ENCODE measurements around the gene KIF22.
A peak's percentile ranks its signal among the peaks of the same experiment; 100 is the strongest.

Gene KIF22

DNA sequence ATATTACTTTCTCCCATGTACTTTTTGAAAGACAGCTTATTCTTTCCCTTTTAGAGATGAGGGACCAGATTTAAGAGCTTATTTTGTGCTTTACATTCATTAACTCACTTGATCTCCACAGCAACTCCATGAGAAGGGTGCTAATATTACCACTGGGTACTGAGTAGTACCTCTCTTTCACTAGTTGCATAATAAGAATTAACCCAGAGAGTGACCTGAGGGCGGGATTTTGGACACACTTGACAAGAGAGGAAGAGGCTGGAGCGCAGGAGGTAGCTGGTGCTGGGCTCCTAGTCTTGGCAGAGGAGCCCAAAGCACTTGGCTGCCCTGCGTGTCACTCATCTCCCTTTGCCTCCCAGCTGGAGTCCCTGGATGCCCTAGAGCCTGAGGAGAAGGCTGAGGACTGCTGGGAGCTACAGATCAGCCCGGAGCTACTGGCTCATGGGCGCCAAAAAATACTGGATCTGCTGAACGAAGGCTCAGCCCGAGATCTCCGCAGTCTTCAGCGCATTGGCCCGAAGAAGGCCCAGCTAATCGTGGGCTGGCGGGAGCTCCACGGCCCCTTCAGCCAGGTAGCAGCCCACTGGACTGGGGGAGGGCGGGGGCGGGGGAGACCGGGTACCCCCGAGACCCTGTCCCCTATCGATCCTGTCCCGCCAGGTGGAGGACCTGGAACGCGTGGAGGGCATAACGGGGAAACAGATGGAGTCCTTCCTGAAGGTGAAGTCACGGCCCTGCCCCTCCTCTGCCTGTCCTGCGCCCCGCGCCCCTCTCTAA is 14.1 kb downstream of the KIF22 start:
- TF ChIP-seq, protein P1, sequence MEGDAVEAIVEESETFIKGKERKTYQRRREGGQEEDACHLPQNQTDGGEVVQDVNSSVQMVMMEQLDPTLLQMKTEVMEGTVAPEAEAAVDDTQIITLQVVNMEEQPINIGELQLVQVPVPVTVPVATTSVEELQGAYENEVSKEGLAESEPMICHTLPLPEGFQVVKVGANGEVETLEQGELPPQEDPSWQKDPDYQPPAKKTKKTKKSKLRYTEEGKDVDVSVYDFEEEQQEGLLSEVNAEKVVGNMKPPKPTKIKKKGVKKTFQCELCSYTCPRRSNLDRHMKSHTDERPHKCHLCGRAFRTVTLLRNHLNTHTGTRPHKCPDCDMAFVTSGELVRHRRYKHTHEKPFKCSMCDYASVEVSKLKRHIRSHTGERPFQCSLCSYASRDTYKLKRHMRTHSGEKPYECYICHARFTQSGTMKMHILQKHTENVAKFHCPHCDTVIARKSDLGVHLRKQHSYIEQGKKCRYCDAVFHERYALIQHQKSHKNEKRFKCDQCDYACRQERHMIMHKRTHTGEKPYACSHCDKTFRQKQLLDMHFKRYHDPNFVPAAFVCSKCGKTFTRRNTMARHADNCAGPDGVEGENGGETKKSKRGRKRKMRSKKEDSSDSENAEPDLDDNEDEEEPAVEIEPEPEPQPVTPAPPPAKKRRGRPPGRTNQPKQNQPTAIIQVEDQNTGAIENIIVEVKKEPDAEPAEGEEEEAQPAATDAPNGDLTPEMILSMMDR (IDR thresholded peaks at IDR 0.05; ENCODE audit: control extremely low read depth, extremely low read depth, low read depth, missing control alignments): no peak
- ChIA-PET POLR2A (interaction anchor here (0.7 kb wide), 1 partner anchor 117 kb away, joined by 3 read pairs; no protein-coding TSS in a partner anchor), CTCF (interaction anchor here (1.0 to 4.3 kb wide), 4 partner anchors 12 to 44 kb away, joined by 3 to 41 read pairs (median 8); partner anchors contain the start of genes KIF22 and PAGR1)
- no peak for DNase-seq (ENCODE audit: extremely low spot score)

DNA sequence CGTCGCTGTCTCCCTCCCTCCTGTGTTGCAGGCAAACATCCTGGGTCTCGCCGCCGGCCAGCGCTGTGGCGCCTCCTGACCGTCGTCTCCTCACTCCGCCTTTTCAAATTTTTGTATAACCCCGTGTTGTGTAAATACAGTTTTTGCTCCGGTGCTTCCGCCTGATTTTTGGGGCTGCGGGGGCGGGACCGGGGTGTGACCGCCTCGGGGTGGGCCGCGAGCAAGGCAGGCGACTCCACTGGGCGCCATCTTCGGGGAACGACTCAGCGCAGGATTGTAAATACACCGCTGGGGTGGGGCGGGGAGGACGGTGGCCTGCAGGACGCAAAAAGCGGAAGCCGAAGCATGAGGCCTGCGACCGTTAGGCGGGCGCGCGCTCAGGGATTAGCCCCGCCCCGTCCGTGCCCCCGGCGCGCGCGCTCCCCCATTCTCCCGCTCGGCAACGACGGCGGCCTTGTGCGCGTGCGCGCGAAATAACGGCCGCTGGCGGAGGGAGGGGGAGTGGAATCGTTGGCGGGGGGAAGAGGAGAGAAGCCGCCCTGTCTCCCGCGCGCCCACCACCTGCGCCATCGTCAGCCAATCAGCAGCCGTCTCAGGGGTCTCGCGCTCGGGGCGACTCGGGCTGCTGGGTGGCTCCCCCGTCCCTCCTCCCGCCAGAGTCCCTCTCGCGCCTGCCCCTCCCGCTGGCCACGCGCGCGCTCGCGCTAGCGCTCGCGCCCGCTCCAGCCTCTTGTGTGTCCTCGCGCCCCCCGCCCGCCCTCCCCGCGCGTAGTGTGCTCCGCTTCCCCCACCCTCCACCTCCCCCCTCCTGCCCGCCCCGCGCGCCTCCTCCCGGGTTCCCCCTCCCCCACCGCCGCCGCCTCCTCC is 14.9 kb downstream of the KIF22 start:
- DNase-seq (ENCODE audit: extremely low spot score): peak; percentile 94
- TF ChIP-seq, protein P1 (IDR thresholded peaks at IDR 0.05; ENCODE audit: control extremely low read depth, extremely low read depth, low read depth, missing control alignments): no peak
- ChIA-PET POLR2A (no interaction called here), CTCF (interaction anchor here (1.1 to 4.3 kb wide), 4 partner anchors 11 to 20 kb away, joined by 3 to 41 read pairs (median 26); partner anchors contain the start of genes KIF22 and PAGR1)

DNA sequence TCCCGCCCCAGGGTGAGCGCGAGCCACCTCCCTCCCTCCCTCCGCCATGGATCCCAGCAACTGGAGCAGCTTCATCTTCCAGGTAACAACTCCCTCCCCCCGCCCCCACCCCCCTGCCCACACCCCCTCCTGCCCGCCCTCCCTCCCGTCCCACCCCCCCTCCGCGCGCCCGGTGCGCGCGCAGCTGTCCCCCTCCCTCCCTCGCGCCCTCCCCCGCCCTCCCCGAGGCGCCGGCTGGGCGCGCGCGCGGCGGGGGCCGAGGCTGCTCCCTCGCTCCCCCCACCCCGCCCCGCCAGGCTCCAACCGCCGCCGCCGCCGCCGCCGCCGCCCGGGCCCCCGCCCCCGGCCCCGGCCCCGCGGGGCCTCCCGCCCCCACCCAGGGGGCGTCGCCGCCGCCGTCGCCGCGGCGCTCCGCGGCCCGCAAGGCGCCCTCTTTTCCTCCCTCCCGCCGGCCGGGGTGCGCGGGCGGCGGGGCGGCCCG is 15.6 kb downstream of the KIF22 start, which contains the start of gene MAZ:
TSS of gene MAZ (plus strand) at position 431 of the 481 bp plus-strand sequence. CDS start 173 bp downstream, outside the sequence.
- POLR2A ChIA-PET: no interaction called here
- DNase-seq (ENCODE audit: extremely low spot score): peak; percentile 83

DNA sequence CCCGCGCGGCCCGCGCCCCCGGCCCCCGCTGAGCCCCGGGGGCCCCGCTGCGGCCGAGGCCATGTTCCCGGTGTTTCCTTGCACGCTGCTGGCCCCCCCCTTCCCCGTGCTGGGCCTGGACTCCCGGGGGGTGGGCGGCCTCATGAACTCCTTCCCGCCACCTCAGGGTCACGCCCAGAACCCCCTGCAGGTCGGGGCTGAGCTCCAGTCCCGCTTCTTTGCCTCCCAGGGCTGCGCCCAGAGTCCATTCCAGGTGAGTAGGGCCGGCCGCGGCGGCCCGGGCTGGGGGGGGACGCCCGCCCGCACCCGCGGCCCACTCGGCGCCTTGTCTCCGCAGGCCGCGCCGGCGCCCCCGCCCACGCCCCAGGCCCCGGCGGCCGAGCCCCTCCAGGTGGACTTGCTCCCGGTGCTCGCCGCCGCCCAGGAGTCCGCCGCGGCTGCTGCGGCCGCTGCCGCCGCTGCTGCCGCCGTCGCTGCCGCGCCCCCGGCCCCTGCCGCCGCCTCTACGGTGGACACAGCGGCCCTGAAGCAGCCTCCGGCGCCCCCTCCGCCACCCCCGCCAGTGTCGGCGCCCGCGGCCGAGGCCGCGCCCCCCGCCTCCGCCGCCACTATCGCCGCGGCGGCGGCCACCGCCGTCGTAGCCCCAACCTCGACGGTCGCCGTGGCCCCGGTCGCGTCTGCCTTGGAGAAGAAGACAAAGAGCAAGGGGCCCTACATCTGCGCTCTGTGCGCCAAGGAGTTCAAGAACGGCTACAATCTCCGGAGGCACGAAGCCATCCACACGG is 16.3 kb downstream of the KIF22 start:
- CTCF ChIA-PET: interaction anchor here (0.9 to 3.6 kb wide), 11 partner anchors 8 to 178 kb away, joined by 3 to 39 read pairs (median 5); partner anchors contain the start of genes KIF22, MVP and PAGR1
- peak; percentile 36 for DNase-seq (ENCODE audit: extremely low spot score)
- TF ChIP-seq, protein P1 (IDR thresholded peaks at IDR 0.05; ENCODE audit: control extremely low read depth, extremely low read depth, low read depth, missing control alignments): no peak
- POLR2A ChIA-PET: interaction anchor here (1.4 to 1.8 kb wide), 2 partner anchors 9 to 16 kb away, joined by 4 to 8 read pairs; partner anchors contain the start of genes KIF22 and PAGR1

More for the DNA sequence above, 15.6 kb downstream of the KIF22 start, which contains the start of gene MAZ:
- CTCF ChIA-PET: interaction anchor here (3.6 kb wide), 1 partner anchor 11 kb away, joined by 39 read pairs; the partner anchor contains the start of gene PAGR1
- TF ChIP-seq, protein P1 (IDR thresholded peaks at IDR 0.05; ENCODE audit: control extremely low read depth, extremely low read depth, low read depth, missing control alignments): no peak

DNA sequence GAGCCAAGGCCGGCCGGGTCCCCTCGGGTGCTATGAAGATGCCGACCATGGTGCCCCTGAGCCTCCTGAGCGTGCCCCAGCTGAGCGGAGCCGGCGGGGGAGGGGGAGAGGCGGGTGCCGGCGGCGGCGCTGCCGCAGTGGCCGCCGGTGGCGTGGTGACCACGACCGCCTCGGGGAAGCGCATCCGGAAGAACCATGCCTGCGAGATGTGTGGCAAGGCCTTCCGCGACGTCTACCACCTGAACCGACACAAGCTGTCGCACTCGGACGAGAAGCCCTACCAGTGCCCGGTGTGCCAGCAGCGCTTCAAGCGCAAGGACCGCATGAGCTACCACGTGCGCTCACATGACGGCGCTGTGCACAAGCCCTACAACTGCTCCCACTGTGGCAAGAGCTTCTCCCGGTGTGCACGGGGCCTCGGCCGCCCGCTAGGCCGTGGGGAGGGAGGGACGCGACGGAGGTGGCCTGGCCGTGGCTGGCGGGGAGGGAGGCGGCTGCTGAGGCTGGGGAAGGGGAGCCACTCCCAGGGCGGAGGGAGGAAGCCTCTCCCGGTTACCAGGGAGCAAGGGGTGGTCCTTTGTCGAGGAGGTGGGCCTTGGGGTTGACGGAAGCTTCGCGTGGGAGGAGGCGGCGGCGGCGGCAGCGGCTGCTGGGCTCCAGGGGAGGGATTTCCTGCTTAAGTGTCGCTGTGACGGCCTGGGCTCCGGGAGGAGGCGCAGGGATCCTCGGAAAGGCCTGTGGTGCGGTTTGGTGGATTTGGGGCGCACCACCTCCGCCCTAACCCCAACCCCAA is 17.1 kb downstream of the KIF22 start:
- DNase-seq (ENCODE audit: extremely low spot score): peak; percentile 77
- TF ChIP-seq, protein P1 (IDR thresholded peaks at IDR 0.05; ENCODE audit: control extremely low read depth, extremely low read depth, low read depth, missing control alignments): peak; percentile 47
- CTCF ChIA-PET: interaction anchor here (0.9 to 3.6 kb wide), 13 partner anchors 9 to 225 kb away, joined by 3 to 39 read pairs (median 5); partner anchors contain the start of genes KIF22, MVP and PAGR1
- POLR2A ChIA-PET: interaction anchor here (1.4 to 1.8 kb wide), 2 partner anchors 9 to 17 kb away, joined by 4 to 8 read pairs; partner anchors contain the start of genes KIF22 and PAGR1

Data from GM10248 (cell line).